Brain pericyte (primary cell): ENCODE measurements around the gene CCDC30.

Experiments
- DNase-seq: peaks from one replicate; pipeline ENCODE4 v3.0.0-alpha.2; 2012; ENCODE audit warnings: low read depth, low spot score

CCDC30 gene

DNA sequence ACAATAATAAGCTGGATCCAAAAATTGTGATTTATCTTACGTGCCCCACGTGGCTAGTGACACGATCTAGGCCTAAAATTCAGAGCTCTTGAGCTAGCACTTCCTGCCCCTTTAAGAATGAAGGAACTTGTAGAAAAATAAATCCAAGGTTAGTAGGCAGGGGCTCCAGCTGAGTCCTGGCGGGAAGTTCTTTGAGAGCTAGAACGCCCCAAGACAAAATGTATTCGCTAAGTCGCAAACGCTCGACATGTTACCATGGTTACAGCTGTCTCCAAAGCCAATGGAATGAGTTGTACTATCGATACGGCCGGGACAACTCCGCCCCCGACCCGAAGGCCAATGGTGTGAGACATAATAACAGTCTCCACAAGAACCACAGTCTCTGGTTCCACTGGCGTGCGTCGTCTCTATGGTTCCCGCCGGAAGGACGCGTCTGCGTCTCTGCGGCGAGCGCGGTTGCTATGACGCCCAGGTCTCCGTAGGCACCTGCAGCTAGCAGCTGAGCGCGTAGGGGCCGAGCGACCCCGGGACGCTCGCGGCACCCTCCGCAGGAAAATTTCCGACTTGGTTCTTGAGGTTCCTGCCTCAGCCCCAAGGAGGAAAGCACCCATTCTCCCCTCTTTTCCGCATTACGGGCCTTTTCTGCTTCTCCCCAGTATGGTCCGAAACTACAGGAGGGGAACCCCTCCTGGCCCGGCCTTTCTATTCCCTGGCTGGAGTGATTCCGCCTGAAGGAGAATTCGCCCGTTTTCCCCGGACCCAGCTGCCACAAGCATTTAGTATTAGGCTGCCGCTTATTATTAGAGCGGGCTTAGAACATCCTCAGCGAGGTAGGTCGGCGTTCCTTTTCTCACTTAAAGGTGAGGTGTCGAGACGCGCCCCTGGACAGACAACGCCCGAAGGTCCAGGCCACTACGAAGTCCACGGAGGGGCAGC is at the start of gene CCDC30:
TSS of gene CCDC30 (plus strand) at position 459 of the 936 bp plus-strand sequence. CDS start 17,266 bp downstream, outside the sequence.
- DNase-seq = peak; percentile 95

DNA sequence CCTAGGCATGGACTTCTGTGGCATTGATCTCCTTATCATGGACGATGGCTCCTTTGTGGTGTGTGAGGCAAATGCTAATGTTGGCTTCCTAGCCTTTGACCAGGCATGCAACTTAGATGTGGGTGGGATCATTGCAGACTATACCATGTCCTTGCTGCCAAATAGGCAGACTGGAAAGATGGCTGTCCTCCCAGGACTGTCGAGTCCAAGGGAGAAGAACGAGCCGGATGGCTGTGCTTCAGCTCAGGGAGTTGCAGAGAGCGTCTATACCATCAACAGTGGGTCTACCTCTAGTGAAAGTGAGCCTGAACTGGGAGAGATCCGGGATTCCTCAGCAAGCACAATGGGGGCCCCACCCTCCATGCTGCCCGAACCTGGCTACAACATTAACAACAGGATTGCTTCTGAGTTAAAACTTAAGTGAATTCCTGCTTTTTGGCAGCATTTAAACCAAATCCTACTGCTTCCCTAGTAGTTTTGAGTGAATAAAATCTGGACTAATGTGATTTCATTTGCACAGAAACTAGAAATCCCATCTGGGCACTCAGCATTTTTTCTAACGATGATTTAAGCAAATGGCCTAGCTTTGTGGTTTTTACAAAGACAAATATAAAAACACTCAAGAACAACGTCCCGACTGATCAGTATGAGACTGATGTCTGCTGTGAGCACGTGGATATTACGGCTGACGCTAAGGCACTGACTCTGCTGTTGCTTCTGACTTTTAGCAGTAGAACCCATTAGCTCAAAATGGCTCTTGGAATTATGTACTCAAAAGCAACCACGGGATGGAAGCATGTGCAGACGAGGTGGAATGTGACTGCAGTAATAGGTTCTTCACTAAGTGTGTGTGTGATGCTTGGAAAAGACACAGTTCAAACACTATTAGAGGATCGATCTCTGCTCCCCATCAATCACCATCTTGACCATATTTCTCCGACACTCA is 48.3 kb upstream of the CCDC30 start:
- DNase-seq = no peak

DNA sequence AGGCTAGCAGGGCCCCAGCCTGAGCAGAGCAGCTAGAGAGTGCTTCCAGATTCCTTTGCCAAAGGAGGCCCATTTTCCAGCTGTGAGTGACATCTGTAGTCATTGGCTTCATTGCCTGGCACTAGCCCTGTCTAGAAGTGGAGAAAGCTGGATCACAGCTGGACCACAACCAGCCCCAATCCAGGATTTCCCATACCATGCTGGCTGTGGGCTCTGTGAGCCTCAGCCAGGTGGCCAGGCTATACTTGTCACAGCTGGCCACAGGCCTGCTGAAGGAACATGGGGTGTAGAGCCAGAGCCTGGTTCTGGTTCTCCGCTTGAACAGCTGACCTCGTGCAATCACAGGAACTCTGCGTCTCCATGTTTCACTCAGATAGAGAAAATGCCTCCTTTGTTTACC is 45.9 kb upstream of the CCDC30 start:
- no peak for DNase-seq

DNA sequence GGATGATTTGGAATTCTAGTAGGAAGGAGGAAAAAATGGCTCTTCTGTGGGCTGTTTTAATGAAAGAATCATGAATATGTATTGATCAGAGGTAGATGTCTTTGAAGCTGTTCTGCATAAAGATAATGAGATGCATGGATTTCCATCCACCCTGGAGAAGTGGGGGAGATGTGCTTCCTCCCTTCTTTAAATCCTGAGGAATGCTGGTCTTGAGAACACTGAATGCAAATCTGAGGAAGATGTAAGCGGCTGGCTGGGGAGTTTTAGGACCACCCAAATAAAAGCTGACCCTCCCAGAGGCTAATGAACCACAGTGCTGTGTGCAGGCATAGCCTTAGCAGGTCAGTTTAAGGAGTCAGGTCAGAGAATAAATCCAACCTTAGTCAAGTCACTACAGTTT is 44.6 kb upstream of the CCDC30 start:
- no peak for DNase-seq

DNA sequence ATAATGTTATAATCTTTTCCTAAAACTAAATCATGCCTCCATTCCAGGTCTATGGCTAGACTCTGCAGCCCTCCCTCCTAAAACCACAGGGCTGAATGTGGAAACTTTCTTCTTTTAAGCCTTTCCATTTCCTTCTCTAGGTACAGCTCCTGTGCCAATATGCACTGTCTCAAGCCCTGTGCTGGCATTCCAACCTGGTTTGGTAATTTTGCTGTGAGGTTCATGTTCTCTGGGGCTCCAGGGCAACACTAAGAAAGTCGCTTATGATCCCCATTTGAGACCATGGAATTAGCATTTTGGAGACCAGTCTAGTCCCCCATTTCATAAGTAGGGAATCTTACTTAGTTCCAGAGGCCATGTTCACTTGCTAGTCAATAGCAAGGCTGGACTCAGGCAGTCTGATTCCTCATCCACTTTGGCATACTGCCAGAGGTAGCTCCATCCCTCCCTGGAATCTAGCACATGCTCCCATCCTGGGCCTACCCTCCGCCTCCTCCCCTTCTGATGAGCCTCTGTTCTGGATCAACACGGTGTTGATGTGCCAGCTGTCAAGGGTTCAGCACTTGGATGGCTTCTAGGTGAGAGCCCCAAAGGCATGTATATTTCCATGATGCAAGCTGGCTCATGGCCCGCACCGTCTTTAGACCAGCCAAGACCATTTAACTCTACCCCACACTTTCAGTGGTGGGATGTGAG is 43.8 kb upstream of the CCDC30 start:
- no peak for DNase-seq

DNA sequence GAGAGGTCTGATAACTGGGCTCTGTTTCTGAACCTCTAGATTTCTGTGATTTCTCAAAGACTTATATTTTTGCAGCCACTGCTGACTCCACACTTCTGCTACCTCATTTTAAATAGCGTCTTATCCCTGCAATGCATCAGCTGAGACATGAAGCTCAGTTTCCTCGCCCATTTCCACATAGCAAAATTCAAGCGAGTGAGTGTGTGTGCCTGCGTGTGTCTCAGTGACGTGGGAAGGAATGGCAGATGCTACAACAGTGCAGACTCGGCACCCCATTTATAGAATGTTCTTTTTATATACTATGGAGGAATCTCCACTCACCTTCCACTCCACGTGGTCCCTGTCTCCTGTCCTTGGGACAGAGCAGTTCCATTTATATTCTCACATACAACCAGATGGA is 43.0 kb upstream of the CCDC30 start:
- DNase-seq = no peak

DNA sequence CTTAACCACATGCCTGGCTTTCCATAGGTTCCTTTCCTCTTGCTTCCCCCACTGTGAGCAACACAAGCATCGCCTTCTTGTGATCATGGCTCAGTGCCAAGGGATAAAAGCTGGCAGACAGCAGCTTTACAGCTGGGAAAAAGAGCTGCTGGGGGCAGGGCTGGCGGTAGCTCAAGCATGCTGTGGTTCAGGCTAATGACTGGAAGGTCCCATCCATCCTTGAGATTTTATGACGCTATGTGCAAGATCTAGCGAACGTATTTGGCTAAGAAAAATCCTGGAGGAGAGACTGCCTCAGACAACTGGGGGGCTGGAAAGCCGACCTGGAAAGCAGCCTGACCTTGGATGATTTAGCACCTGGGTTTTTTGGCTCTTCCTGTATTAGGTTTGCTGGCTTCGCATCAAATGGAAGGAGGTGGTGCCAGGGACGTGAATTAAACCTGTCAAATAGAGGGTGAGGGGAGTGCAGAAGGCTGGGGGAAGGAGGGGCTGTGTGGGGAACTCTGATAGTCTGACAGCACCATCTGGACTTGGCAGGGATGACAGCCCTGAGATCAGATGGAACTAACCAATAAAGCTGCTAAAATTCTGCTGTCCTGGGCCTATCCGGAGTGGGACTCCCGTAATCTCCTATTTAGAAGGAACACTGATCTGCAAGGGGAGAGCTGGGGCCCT is 42.0 kb upstream of the CCDC30 start:
- DNase-seq = no peak

DNA sequence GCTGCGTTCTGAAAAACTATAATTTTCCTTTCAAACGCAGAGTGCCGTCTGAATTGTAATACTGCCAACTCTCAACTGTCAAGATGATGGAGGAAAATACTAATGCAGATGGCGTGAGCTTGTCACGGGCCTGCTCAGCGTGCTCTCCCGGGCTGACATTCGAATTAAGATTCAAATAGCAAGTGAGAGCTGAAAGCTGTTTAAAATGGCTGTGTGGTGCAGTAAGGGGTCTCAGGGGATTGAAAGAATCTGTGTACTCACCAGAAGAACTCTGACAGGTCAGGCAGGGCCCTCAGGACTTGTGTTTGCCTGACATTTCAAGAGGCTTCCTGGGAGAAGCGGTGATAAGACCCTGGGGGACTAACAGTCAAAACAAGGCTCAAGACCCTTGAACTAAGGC is 40.3 kb upstream of the CCDC30 start:
- DNase-seq = no peak

DNA sequence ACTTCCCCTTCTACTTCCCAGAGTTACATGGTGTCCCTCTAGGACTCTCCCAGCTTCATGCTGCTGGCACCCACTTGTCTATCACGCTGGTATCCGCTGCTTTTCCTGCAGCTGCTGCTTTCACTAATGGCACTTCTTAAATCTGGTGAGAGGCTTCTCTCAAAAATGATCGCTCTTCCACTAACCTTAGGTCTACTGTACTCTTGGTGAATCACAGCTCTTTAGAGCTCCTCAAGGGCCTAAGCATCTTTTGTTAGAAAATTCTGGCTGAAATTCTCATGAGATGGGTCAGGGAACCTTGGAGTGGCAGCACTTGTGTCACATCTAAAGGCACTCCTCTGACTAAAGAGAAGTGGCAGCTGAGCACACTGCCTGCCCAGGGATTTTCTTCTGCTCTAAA is 39.4 kb upstream of the CCDC30 start:
- DNase-seq = no peak

DNA sequence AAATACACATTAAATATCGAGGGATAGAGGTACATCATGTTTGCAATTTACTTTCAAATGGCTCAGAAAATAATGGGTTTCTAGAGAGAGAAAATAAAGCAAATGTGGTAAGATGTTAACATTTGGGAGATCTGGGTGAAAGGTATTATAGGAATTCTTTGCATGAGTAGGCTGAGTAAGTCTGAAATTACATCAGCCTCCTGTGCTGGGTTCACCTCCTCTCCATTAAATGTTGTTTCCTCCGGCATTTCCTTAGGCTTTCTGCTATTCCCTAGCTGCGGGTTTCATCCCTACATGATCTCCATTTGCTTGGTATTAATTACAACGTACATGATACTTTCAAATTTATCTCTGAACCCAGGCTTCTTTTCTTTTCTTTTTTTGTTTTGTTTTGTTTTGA is 38.9 kb upstream of the CCDC30 start:
- DNase-seq = no peak

DNA sequence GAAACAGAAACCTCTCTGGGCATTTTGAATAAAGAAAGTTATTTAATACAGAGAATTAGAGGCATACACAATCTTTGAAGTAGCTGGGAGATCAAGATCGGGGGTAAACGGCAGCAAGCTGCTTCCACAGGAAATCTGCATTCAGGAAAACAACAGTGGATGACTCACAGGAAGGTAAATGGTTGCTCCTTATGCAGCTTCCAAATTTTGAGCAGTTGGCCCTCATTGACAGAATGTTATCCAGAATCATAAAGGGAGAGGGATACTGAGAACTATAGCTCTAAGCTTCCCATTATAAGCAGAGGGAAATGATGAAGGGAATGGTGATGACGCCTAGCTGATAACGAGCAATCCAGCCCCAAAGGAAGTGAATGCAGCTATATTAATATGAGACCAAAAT is 35.8 kb upstream of the CCDC30 start:
- DNase-seq = no peak

DNA sequence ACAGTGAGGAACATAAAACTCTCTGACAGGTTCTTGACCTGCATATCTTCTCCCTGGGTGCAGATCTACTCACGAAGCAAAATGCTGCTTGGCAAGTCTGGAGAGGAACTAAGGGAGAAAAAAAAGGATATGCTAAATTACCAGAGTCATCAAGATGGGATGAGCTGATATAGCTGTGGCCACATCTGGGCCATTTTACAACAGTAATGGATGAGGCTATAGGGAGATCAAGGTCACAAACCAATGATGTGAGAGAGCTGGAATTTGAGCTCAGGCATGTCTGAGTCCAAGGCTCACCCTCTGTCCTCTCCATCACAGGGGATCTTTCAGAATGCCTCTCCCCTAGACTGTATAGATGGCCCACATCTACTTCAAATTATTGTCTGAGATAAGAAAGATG is 33.5 kb upstream of the CCDC30 start:
- no peak for DNase-seq

DNA sequence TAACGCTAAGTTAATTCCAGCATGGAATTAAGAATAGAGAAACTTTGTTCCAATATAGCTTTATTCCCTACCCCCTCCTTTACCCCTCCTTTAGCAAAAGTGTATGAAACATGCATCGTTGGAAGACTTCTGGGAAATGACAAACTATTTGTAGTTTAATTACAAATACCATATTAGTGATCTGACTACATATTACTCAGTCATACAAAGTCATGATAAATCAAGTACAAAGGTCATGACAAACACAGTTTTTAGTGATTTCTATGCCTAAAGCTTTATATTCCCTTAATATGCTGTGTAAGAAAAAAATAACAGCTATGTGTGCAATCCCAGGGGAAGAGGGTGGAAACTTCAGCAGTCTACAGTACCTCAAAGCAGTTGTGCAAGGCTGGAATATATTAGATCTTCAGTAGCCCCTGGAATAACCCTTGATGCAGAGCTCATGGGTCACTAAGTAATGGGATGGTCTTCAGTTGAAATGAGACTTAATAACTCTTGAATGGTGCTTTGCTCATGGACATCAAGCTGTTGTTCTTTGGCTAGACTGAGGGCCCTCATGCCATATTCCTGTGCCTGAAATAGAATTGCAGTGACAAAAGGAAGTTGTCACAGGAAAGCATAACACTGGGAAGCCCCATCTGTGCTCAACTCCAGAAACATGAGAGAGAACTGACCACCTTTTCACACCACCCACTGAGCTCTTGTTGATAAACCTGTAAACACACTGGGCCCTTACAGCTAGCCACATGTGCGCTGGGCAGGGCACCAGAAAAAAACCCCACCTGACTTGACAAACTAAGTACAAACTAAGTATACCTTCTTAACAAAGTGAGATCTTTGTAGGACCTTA is 32.6 kb upstream of the CCDC30 start:
- no peak for DNase-seq

DNA sequence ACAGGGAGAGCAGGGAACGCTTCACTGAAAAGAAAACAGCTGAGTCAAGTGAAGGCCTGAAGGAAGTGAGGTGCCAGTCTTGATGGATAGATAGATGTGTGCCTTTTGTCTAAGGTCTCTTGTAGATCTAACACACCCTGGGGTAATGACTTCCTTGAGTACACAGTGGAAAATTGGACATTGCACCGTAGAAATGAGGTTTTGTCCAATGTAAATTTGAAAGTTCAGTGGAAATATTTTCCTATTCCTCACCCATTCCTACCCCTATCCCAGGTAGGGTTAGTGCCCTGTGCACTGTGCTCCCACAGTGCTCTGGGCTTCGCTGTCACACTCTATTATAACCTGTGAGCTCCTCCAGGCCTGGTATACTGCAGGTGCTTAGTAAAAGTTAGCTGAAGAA is 31.6 kb upstream of the CCDC30 start:
- no peak for DNase-seq

DNA sequence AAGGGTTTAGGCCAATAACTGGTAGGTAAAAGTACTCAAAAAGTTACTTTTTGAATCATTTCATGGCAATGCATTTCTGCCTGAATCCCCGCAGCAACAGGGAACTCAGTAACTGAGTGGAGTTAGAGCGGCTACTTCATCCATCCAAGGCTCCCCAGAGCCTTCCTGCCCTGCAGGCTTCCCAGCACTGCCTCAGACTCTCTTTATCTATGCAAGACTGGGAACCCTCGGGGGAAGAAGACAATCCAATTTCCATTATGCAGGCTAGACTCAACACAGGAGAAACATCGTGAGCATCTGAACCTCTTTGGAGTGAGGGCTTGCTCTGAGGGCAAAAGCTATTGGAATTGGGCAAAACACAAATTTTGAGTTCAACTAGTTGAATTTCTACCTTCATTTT is 30.4 kb upstream of the CCDC30 start:
- DNase-seq = no peak

DNA sequence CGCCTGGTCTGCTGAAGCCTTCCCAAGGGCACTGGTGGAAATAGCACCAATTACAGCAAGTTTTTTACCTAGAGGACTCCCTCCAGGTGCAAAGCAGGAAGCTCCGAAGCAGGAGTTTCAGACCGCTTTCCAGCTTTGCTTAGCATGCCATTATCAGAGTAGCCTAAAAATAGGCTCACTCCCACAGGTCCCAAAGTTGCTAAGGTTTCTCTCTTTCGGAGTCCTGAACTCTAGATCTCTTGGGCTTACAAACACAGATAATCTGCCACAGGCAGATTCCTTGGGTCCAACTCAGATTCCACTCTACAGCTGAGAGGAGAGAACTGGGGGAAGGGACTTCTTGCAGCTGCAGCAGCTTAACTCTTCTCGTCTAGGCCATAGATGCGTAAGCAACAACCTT is 29.7 kb upstream of the CCDC30 start:
- no peak for DNase-seq

DNA sequence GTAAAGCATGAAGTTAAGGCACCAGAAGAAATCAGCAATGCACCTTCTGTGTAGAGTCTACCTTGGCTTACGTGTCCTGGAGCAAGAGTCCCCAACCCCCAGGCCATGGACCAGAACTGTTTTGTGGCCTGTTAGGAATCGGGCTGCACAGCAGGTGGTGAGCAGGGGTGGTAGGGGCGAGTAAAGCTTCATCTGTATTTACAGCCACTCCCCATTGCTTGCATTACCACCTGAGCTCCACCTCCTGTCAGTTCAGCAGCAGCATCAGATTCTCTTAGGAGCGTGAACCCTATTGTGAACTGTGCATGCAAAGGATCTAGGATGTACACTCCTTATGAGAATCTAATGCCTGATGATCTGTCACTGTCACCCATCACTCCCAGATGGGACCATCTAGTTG is 28.7 kb upstream of the CCDC30 start:
- DNase-seq = no peak

DNA sequence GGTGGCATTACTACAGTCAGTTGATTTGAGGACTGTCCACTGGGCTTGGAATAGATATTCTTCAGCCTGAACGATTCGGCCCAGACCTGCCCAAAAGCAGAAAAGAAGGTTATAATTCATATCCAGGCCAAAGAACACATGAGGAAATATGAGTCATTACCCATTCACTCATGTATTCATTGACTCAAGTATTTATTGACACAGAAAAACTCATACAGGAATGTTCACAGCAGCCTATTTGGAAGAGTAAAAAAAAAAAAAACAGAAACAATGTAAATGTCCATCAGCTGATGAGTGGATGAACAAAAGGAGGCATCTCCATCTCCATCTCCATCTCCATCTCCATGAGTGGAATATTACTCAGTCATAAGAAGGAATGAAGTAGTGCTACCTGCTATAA is 23.1 kb upstream of the CCDC30 start:
- DNase-seq = no peak

DNA sequence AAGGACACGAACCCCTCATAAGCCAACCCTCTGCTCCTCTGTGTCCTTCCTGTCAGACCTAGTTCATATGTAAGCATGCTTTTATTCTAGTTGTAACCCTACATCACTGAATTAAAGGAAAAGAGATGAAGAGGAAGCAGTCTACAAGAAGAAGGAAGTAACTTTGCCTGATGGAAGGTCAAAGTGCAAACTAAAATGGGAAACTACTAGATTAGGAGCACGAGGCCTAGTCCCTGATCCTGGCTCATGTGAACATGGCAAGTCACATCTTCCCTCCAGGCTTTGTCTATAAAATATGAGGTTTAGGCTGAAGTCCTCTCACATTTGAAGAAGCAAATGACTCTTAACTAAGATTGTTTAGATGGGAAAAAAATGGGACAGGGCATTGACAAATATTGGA is 20.4 kb upstream of the CCDC30 start:
- no peak for DNase-seq

DNA sequence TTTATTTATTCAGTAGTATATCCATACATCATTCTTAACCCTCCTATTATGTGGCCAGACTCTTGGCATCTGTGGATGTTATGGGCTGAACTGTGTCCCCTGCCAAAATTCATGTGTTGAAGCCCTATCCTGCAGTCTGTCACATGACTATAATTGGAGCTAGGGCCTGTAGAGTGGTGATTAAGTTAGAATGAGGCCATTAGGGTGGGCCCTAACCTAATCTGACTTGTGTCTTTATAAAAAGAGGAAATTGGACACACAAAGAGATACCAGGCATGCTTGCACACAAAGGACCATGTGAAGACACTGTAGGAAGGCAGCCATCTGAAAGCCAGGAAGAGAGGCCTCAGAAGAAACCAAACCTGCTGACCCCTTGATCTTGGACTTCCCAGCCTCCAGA is 13.8 kb upstream of the CCDC30 start:
- no peak for DNase-seq
